ENCODE results near the gene HEXIM2.

The HEXIM2 gene

GRCh38 chr17:45148183-45149036, 13.3 kb upstream of the HEXIM2 start, which contains the start of gene HEXIM1:
Gene HEXIM1, plus strand, starts transcription at chr17:45148475. Its CDS starts 716 bp downstream, at chr17:45149191.
- no peaks in the 10 kb centered on the region for H3K27me3 ChIP-seq (ENCODE audit: control insufficient read depth, insufficient read depth, low read length)
- no peaks in the 10 kb centered on the region for H3K36me3 ChIP-seq (ENCODE audit: control insufficient read depth, insufficient read depth, low read length)
- peak within 1 kb of the TSS; percentile 84 for H2AFZ ChIP-seq
- peaks cover 14% of the 10 kb centered on the region for H3K79me2 ChIP-seq
- TF ChIP-seq CTCF (IDR thresholded peaks at IDR 0.05), result no peak
- H3K27ac ChIP-seq, result peak within 1 kb of the TSS; percentile 100
- peak within 1 kb of the TSS; percentile 89 for H3K4me3 ChIP-seq (ENCODE audit: low read depth, low read length)
- peak within 1 kb of the TSS; percentile 98 for H3K9ac ChIP-seq
- H3K4me2 ChIP-seq (ENCODE audit: low read length), result peak within 1 kb of the TSS; percentile 87
- H3K9me3 ChIP-seq (ENCODE audit: control insufficient read depth, low read length), result no peaks in the 10 kb centered on the region
- peaks cover 5% of the 10 kb centered on the region for H3K4me1 ChIP-seq

- Histone ChIP-seq H3K9me3 (ENCODE audit: control insufficient read depth, low read length) (no peaks in the 10 kb centered on the region), H3K9ac (peak overlapping the region; percentile 6), H3K27me3 (ENCODE audit: control insufficient read depth, insufficient read depth, low read length) (no peaks in the 10 kb centered on the region), H3K4me3 (ENCODE audit: low read depth, low read length) (peak overlapping the region; percentile 89), H3K27ac (peak overlapping the region; percentile 100), H3K4me2 (ENCODE audit: low read length) (peak overlapping the region; percentile 87), H2AFZ (peak overlapping the region; percentile 32), H3K79me2 (peaks cover 20% of the 10 kb centered on the region), H3K36me3 (ENCODE audit: control insufficient read depth, insufficient read depth, low read length) (no peaks in the 10 kb centered on the region), H3K4me1 (peaks cover 5% of the 10 kb centered on the region)
- peak; percentile 96 for TF ChIP-seq CTCF (IDR thresholded peaks at IDR 0.05)
These were observed 12.5 kb upstream of the HEXIM2 start for GRCh38 chr17:45149037-45149668.

DNA sequence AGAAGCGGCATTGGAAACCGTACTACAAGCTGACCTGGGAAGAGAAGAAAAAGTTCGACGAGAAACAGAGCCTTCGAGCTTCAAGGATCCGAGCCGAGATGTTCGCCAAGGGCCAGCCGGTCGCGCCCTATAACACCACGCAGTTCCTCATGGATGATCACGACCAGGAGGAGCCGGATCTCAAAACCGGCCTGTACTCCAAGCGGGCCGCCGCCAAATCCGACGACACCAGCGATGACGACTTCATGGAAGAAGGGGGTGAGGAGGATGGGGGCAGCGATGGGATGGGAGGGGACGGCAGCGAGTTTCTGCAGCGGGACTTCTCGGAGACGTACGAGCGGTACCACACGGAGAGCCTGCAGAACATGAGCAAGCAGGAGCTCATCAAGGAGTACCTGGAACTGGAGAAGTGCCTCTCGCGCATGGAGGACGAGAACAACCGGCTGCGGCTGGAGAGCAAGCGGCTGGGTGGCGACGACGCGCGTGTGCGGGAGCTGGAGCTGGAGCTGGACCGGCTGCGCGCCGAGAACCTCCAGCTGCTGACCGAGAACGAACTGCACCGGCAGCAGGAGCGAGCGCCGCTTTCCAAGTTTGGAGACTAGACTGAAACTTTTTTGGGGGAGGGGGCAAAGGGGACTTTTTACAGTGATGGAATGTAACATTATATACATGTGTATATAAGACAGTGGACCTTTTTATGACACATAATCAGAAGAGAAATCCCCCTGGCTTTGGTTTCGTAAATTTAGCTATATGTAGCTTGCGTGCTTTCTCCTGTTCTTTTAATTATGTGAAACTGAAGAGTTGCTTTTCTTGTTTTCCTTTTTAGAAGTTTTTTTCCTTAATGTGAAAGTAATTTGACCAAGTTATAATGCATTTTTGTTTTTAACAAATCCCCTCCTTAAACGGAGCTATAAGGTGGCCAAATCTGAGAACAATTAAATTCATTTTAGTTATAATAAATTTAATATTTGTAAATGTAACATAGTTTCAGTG, 11.7 kb upstream of the HEXIM2 start:
- no peaks in the 10 kb centered on the region for H3K27me3 ChIP-seq (ENCODE audit: control insufficient read depth, insufficient read depth, low read length)
- no peaks in the 10 kb centered on the region for H3K36me3 ChIP-seq (ENCODE audit: control insufficient read depth, insufficient read depth, low read length)
- H3K4me2 ChIP-seq (ENCODE audit: low read length), result peak overlapping the region; percentile 87
- no peak for TF ChIP-seq CTCF (IDR thresholded peaks at IDR 0.05)
- peak overlapping the region; percentile 32 for H2AFZ ChIP-seq
- peak overlapping the region; percentile 100 for H3K27ac ChIP-seq
- H3K4me1 ChIP-seq, result peaks cover 5% of the 10 kb centered on the region
- H3K9ac ChIP-seq, result peak overlapping the region; percentile 6
- no peaks in the 10 kb centered on the region for H3K9me3 ChIP-seq (ENCODE audit: control insufficient read depth, low read length)
- peaks cover 21% of the 10 kb centered on the region for H3K79me2 ChIP-seq
- peak overlapping the region; percentile 89 for H3K4me3 ChIP-seq (ENCODE audit: low read depth, low read length)

GRCh38 chr17:45150911-45151809, 10.5 kb upstream of the HEXIM2 start:
- peaks cover 5% of the 10 kb centered on the region for H3K4me1 ChIP-seq
- H3K9me3 ChIP-seq (ENCODE audit: control insufficient read depth, low read length), result no peaks in the 10 kb centered on the region
- H3K27ac ChIP-seq, result peak overlapping the region; percentile 26
- H3K4me2 ChIP-seq (ENCODE audit: low read length), result peak overlapping the region; percentile 87
- H2AFZ ChIP-seq, result no peak overlapping the region
- peak overlapping the region; percentile 89 for H3K4me3 ChIP-seq (ENCODE audit: low read depth, low read length)
- no peaks in the 10 kb centered on the region for H3K27me3 ChIP-seq (ENCODE audit: control insufficient read depth, insufficient read depth, low read length)
- H3K36me3 ChIP-seq (ENCODE audit: control insufficient read depth, insufficient read depth, low read length), result no peaks in the 10 kb centered on the region
- no peak for TF ChIP-seq CTCF (IDR thresholded peaks at IDR 0.05)
- H3K9ac ChIP-seq, result no peak overlapping the region
- H3K79me2 ChIP-seq, result peaks cover 30% of the 10 kb centered on the region

Measured in parathyroid adenoma (tissue), 2 donors.